Ovary (tissue), 9 donors: ENCODE measurements around the gene PTGIS. TPM values are rescaled to one million over a fixed set of nuclear protein-coding genes. Genes with fewer than 3 reads are reported as not detected.

ENCODE experiments used
- DNase-seq, 5 donors: peaks; one replicate each; pipeline ENCODE4 v3.0.0-alpha.2; 2019 to 2020
- H3K27ac ChIP-seq, 2 donors: fragments of 200-600 bp; one replicate each; pipeline versions ENCODE4 v1.5.1 to v1.8.0; 2019 to 2022
- H3K27me3 ChIP-seq: fragments of 200-600 bp; one replicate; pipeline ENCODE4 v1.8.0; 2022
- H3K36me3 ChIP-seq: fragments of 200-600 bp; sonication (generic); one replicate; pipeline ENCODE4 v1.5.1; 2019
- H3K4me1 ChIP-seq: one replicate; pipeline ENCODE4 v1.8.1; 2013; ENCODE audit warnings: mild to moderate bottlenecking, moderate library complexity; ENCODE audit not compliant: insufficient read depth
- H3K4me3 ChIP-seq: fragments of 200-600 bp; sonication (generic); one replicate; pipeline ENCODE4 v1.5.1; 2017
- H3K9me3 ChIP-seq, 2 donors: fragments of 200-600 bp in 1 of 2; sonication (generic) in 1 of 2; one replicate each; pipeline versions ENCODE4 v1.5.1 to v1.8.1; 2013 to 2019; ENCODE audit warnings: mild to moderate bottlenecking in 1 of 2, moderate library complexity in 1 of 2
- CTCF ChIP-seq, 3 donors: fragments of 450-650 bp in 2 of 3; fragments of 200-600 bp in 1 of 3; IDR thresholded peaks; one replicate each; pipeline versions ENCODE4 v1.5.1 to v1.8.0; 2016 to 2022; ENCODE audit warnings: antibody characterized with exemption in 3 of 3, mild to moderate bottlenecking in 1 of 3
- EP300 ChIP-seq: sonication (generic); formaldehyde crosslinking; IDR thresholded peaks from one replicate; pipeline ENCODE4 v1.6.1; 2017; ENCODE audit warnings: antibody characterized with exemption
- POLR2A ChIP-seq: fragments of 450-650 bp; IDR thresholded peaks from one replicate; pipeline ENCODE4 v1.6.1; 2017; ENCODE audit warnings: antibody characterized with exemption, mild to moderate bottlenecking, moderate library complexity
- WGBS, 3 donors: extraction: QIAGEN DNeasy Blood & Tissue Kit in 1 of 3; methylation state at CpG; one replicate each; pipeline versions ENCODE4 v1.1.5 to v1.1.7; 2013 to 2017; 5-methylcytosine and 5-hydroxymethylcytosine counted together
- intact Hi-C, 4 donors: fragments of 100-400 bp; cut with DNase I; formaldehyde crosslinking; loops; one replicate each; pipeline versions ENCODE4 v1.11.0 to v1.15.1; 2022 to 2023
- polyA plus RNA-seq, 2 donors: library from polyadenylated mRNA; stranded (reverse); fragments of 200-250 nt in 1 of 2; fragments of 350-450 nt in 1 of 2; fragmentation: Illumina TruSeq in 1 of 2; extraction: RNeasy Lipid Tissue Mini Kit (QIAGEN cat#74804) in 1 of 2; gene quantifications; one replicate each; pipeline ENCODE4 v1.2.3, GENCODE V29; 2013 to 2014
- total RNA-seq, 7 donors: library from RNA; depleted of rRNA in 2 of 7; stranded (reverse); fragments of >200 nt in 2 of 7; fragmentation: NEBNext Ultra II Directional in 3 of 7; extraction: Animal tissue kit (Norgen Biotek cat#: 25700) in 3 of 7; gene quantifications; one replicate each; pipeline versions ENCODE4 v1.1.0 to v1.2.4, GENCODE V29; 2016 to 2023
- donor health status: DM: no; HTN: no; CAD: no; lungs with moderate emphysema.
- donor health status: DM: no; HTN: no; CAD: no.
- donor health status: Bipolar disorder and iron deficiency.
- donor health status: DM: yes; HTN: yes; CAD: no.
- donor health status: DM: no; HTN: no; CAD: no.
- donor health status: DM: yes; HTN: yes; CAD: no.

The PTGIS gene
- total and polyA plus RNA-seq, 9 donors = 38.3 to 221 (median 130) TPM

GRCh38 chr20:49513009-49513408, 54.9 kb downstream of the PTGIS start:
- H3K4me3 ChIP-seq = no peak overlapping the region
- TF ChIP-seq POLR2A (no peak), EP300 (no peak), CTCF (IDR thresholded peaks at IDR 0.05) (no peak)
- no peaks in the 10 kb centered on the region for H3K36me3 ChIP-seq
- H3K27ac ChIP-seq = no peak overlapping the region
- H3K9me3 ChIP-seq = no peaks in the 10 kb centered on the region
- peaks cover 2% of the 10 kb centered on the region for H3K4me1 ChIP-seq
- no peaks in the 10 kb centered on the region for H3K27me3 ChIP-seq
- DNase-seq = no peak
- intact Hi-C loops = loop anchor here in 1 of 4 donors (10.0 kb wide), 1 partner anchor 178 kb away; no protein-coding TSS in a partner anchor
- 86 to 92% (median 91%) methylated on average over 11 of the region's 11 CpGs for WGBS, 3 donors

GRCh38 chr20:49511788-49512525, 56.0 kb downstream of the PTGIS start:
- TF ChIP-seq POLR2A (no peak), CTCF (IDR thresholded peaks at IDR 0.05) (no peak), EP300 (no peak)
- no peak overlapping the region for H3K4me3 ChIP-seq
- no peaks in the 10 kb centered on the region for H3K36me3 ChIP-seq
- H3K4me1 ChIP-seq = peaks cover 2% of the 10 kb centered on the region
- H3K27ac ChIP-seq = no peak overlapping the region
- WGBS, 3 donors = 94 to 98% (median 96%) methylated on average over 2 of the region's 2 CpGs
- H3K27me3 ChIP-seq = no peaks in the 10 kb centered on the region
- no peaks in the 10 kb centered on the region for H3K9me3 ChIP-seq
- intact Hi-C loops = loop anchor here in 1 of 4 donors (10.0 kb wide), 1 partner anchor 177 kb away; no protein-coding TSS in a partner anchor
- no peak for DNase-seq

- intact Hi-C loops = loop anchor here in 1 of 4 donors (10.0 kb wide), 1 partner anchor 176 kb away; no protein-coding TSS in a partner anchor
- no peaks in the 10 kb centered on the region for H3K9me3 ChIP-seq
- no peaks in the 10 kb centered on the region for H3K27me3 ChIP-seq
- TF ChIP-seq EP300 = no peak
- no peak for TF ChIP-seq POLR2A
- no peak for TF ChIP-seq CTCF (IDR thresholded peaks at IDR 0.05)
- no peak overlapping the region for H3K4me3 ChIP-seq
- peak overlapping the region in 1 of 2 donors; percentile 26 for H3K27ac ChIP-seq
- peaks cover 2% of the 10 kb centered on the region for H3K4me1 ChIP-seq
- DNase-seq = peak; percentile 65 to 83 (median 73)
- no peaks in the 10 kb centered on the region for H3K36me3 ChIP-seq
- WGBS, 3 donors = 6 to 13% (median 11%) methylated on average over 12 of the region's 12 CpGs
Observed at GRCh38 chr20:49510562-49511122, 57.3 kb downstream of the PTGIS start.

GRCh38 chr20:49508435-49509199, 59.3 kb downstream of the PTGIS start:
- no peaks in the 10 kb centered on the region for H3K9me3 ChIP-seq
- no peaks in the 10 kb centered on the region for H3K27me3 ChIP-seq
- no peak for DNase-seq
- 59 to 64% (median 62%) methylated on average over 14 of the region's 14 CpGs for WGBS, 3 donors
- no peak overlapping the region for H3K27ac ChIP-seq
- no peak overlapping the region for H3K4me3 ChIP-seq
- intact Hi-C loops = no loop called here
- peaks cover 2% of the 10 kb centered on the region for H3K4me1 ChIP-seq
- peak in 1 of 3 donors; percentile 29 for TF ChIP-seq CTCF (IDR thresholded peaks at IDR 0.05)
- no peak for TF ChIP-seq POLR2A
- no peaks in the 10 kb centered on the region for H3K36me3 ChIP-seq
